SK-N-MC (cell line): ENCODE data around the gene SYCE3.

ENCODE experiments used
- EZH2 ChIP-seq: fragments of 200-600 bp; sonication (generic); IDR thresholded peaks from one replicate; pipeline ENCODE4 v1.6.1; 2017; ENCODE audit warnings: antibody characterized with exemption
- POLR2AphosphoS5 ChIP-seq: IDR thresholded peaks from 2 replicates; pipeline ENCODE4 v1.6.1; 2012; ENCODE audit warnings: mild to moderate bottlenecking, low read depth, low read length, borderline replicate concordance

- TF ChIP-seq EZH2 (no peak), POLR2AphosphoS5 (peak; percentile 92)
Measured at GRCh38 chr22:50525104-50525857, 37.4 kb downstream of the SYCE3 start, which contains the start of gene SCO2.
